HG02610 (cell line): ENCODE data around the gene MARCKSL1.
"Not testable (repeated sequence)": the region's sequence is repeated elsewhere in the genome, so short reads cannot be mapped to it uniquely, and the experiment has no call there.

Experiments
- ATAC-seq: cut with Tn5 transposase; IDR thresholded peaks from one replicate; pipeline ENCODE4 v1.9.1; 2021; ENCODE audit warnings: mild to moderate bottlenecking, moderate library complexity; ENCODE audit not compliant: unreplicated experiment

MARCKSL1 gene

DNA sequence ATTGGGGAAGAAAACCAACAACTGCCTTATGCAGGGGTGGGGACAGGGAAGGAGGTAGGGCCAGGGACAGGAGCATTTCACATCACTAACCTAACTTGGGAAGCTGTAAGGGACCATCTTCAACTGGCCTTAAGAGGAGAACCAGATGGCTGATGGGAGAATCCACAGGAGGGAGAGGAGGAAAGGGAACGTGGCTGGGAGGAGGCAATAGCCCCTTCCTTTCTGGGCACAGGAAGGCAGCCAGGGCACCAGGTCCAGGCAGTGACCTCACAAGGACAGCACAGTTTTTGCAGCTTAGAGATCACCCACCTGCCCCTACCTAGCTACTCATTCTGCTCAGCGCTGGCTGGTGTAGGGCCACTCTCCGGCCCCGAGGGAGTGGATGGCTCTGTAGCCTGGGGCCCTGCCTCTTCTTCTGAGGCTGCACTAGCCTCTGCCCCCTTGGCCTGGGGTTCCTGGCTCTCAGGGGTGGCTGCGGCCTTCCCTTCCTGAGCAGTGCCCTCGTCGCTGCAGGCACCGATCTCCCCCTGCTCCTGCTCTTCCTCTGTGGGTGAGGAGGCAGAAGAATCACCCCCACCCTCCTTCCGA is 1.7 kb downstream of the MARCKSL1 start:
- no peak for ATAC-seq

DNA sequence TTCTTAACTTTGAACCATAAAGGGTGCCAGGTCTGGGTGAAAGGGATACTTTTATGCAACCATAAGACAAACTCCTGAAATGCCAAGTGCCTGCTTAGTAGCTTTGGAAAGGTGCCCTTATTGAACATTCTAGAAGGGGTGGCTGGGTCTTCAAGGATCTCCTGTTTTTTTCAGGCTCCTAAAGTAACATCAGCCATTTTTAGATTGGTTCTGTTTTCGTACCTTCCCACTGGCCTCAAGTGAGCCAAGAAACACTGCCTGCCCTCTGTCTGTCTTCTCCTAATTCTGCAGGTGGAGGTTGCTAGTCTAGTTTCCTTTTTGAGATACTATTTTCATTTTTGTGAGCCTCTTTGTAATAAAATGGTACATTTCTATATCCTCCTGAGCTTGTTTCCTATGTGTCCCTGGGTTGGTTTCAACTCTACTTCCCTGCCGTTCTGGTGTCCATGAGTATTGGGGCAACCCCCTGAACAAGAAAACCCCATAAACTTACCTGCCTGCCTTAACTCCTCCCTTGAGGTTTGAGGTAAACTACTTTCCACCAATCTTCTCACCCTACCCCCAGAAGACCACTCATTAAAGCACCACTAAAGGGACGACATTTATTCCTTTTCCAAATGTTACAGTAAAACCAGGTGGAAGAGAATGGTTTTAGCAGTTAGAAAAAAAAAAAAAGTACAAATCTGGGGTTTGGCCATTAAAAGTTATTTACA is 2.6 kb downstream of the MARCKSL1 start:
- no peak for ATAC-seq

DNA sequence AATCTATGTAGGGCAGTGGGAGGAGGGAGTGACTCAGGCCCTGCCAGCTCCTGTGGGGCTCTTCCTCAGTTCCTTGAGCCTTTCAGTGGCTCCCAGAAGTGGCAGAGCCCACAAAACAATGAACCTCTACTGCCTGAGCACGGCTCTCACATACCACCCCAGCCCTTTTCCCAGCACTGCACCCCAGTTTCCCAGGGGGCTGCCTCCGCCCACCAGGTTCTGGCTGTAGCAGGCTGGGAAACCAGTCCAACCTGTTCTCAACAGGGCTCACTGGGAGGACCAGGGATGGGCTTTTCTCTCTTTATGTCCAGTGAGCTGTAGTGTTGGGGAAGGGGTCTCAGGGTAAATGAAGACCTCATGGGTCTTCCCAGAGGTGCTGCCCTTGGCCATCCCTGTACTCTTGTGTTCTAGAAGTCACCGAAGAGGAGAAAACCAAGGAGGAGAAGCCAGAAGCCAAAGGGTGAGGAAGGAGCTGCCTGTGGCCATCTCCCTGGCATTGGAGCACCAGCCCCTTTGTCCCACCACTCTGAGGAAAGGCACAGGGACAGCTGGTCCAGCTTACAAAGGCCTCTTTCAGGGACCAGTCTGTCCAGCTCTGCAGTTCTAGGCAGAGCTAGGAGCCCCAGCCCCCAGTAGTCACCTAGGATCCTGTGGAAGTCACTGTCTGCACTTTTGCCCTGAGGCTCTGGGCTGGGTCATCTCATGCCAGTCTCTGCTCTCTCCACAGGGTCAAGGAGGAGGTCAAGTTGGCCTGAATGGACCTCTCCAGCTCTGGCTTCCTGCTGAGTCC is 3.5 kb downstream of the MARCKSL1 start:
- ATAC-seq = no peak

DNA sequence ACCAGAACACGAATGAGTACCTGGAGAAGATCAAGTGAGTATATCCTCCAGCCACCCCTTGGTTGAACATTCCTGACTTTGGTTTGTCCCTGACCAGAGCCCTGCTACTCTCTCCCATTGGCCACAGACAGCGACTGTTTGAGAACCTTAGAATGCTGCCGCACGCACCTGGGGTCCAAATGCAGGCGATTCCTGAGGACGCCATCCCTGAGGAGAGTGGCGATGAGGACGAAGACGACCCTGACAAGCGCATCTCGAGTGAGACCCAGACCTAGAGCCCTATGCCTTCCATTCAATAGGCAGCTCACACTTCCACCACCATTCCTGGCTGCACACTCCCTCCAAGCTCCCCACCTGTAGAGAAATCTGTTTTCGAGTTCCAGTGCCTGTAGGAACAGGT is 4.5 kb downstream of the MARCKSL1 start:
- ATAC-seq = no peak

DNA sequence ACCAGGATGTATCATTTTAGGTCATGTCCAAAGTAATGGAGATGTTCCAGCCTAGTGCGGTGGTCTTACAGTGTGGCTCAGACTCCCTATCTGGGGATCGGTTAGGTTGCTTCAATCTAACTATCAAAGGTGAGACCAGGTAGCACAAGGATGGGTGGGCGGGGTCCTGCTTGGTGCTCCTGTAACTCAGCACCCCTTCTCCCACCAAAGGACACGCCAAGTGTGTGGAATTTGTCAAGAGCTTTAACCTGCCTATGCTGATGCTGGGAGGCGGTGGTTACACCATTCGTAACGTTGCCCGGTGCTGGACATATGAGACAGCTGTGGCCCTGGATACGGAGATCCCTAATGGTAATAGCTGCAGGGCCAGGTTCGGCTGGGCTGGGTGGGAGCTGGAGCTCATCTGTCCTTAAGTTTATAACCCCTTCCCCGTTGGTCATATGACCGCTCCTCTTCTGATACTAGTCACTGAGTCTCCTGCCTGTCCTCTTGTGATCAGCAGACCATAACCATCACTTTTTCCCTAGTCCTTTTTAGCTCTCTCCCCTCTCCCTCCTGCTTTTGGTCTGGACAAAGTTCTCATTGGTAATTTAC is 5.4 kb downstream of the MARCKSL1 start:
- no peak for ATAC-seq

DNA sequence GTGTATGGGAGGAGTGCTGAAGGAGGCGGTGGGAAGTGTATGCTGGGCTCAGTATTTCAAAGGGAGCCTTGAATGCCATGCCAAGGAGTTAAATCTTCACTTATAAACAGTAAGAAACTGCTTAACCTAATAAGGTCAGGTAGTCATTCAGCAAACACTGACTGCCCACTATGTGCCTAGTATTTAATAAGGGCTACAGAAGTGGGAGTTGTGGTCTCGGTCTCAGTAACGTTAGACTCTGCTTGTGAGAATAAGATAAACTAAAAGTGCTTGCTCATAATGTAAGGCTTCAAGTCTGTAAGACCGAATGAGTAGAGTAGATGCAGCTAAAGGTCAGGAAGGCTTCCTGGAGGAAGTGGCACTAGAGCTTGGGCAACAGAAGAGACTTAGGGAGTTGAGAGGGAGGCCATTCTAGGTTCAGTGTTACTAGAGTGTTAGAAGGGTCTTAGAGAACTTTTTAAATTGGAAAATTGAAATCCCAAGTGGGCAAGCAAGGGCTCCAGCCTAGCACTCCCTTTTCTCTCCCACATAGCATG is 6.0 kb downstream of the MARCKSL1 start:
- ATAC-seq = no peak

DNA sequence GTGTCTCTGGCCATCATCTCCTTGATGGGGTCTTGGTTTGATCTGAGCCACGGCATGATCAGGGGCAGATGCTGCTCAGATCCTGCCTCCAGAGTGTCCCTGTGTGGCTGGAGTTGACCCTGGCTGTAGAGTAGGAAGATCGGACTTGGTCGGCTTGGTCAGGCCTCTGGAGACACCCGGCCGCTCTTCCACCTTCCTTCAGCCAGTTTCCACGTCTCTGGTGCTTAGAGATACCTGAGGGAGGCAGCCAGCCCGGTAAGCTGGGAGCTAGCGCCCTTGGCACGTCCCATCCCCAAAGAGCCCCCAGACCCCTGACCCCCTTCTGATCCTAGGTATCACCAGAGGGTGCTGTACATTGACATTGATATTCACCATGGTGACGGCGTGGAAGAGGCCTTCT is 8.8 kb downstream of the MARCKSL1 start:
- ATAC-seq = no peak

DNA sequence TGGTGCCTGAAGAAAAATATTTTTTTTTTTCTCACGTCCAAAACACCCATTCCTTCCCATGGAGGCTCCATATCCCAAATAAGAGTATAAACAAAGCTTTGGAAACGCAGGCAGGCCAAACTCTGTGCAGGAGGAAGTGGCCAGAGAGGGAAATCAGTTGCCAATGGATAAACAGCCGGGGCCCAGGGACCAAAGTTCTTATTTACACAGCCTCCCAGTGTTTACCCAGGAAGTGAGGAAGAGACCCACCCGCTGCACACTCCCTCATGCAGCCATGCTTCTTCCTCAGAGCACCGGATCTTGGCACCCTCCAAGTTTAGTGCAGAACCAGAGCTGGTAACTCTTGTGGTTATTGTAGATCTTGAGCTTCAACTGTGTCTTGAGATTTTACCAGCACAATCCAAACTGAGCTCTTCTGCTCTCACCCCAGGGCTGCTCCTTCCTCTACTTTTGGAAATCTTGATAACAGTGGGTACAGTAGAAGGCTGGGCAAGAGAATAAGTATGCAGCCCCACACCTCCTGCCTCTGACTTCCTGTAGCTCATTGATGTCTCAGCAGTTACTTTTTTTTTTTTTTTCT is 14.2 kb downstream of the MARCKSL1 start:
- ATAC-seq = no peak

DNA sequence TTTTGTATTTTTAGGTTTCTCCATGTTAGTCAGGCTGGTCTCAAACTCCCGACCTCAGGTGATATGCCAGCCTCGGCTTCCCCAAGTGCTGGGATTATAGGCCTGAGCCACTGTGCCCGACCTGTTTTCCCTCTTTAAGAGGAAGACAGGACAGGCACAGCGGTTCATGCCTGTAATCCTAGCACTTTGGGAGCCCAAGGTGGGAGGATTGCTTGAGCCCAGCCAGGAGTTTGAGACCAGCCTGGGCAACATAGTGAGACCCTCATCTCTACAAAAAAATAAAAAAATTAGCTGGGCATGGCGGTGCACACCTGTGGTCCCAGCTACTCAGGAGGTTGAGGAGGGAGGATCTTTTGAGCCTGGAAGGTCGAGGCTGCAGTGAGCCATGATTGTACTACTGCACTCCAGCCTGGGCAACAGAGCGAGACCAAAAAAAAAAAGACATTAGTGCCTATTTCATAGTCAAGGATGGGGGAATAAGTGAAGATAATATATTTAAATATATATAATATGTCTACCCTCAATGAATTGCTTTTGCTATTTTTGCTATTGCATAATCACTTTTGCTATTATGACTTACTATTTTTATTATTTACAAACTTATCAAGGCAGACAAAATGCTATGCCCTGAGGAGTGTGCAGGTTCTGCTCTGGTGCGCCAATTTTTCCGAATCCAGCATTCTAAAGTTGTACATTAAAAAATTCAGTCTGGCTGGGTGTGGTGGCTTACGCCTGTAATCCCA is 17.7 kb downstream of the MARCKSL1 start:
- no peak for ATAC-seq

DNA sequence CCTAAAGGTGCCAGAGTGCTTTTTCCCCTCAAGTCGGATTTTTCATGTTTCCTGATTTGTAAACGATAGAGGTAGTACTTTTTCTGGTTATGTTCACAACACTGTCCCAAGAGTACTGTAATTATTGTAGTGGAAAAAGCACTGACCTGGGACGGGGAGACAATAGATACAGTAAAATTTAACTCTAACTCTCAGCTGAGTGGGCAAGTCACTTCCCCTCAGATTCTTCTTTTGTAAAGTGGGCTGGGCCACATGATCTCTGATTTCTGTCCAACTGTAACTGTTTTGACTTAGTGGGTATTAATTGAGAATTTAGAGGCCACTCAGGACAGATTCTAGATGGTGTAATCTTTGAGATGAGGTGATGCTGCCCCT is 19.1 kb downstream of the MARCKSL1 start:
- ATAC-seq = no peak

DNA sequence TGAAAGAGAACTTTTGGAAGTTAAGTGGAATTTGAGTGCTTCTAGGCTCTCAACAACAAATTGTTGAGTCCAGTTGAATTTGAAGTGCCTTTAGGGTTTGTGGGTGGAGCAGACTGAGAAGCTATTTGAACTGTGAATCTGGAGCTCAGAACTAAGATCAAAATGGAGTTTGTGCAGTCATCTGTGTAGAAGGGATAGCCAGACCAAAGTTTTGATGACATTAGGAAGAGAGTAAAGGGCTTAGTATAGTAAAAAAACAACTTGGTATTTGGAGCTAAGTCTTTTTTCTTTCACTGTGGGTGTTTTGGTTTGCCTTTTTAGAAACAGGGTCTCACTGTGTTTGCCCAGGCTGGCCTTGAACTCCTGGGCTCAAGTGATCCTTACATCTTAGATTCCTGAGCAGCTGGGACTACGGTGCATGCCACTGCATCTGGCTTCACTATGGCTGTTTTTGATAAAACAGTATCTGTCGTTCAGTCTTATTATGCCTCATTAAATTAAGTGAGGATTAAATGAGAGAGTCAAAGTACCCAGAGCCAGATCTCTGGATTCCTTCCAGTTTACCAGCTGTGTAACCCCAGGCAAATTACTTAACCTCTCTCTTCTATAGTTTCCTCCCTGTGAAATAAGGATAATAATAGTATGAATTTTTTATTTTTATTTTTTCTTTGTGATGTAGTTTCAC is 24.2 kb downstream of the MARCKSL1 start:
- ATAC-seq = no peak

DNA sequence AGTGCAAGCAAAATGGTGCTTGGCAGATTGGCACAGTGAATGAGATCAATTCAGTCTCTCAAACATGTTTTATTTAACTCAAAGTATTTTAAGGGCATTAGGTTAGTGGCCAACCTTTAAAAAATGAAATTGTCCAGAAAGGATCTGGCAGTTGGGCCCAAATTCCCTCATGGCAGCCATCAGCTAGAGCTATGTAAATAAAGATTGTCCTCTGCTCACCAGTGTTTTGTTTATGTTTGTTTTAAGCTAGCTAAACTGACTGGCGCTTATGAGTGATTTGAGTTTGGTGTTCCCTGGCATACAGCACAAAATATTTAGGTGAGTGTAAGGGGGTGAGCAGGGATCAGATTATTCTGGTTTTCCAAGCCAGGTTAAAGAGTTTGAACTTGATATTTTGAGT is 26.1 kb downstream of the MARCKSL1 start:
- no peak for ATAC-seq

DNA sequence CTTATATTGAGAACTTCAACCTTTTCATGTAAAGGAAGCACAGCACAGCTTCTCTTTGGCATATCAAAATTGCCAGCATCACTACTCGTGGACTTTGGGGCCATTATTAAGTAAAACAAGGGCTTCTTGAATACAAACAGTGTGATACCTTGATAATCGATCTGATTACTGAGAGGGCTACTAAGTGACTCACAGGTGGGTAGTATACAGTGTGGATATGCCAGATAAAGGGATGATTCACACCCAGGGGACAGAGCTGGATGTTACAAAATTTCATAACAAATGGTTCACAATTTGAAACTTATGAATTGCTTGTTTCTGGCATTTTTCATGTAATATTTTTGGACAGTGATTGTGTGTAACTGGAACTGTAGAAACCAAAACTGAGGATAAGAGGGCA is 28.7 kb downstream of the MARCKSL1 start:
- no peak for ATAC-seq

DNA sequence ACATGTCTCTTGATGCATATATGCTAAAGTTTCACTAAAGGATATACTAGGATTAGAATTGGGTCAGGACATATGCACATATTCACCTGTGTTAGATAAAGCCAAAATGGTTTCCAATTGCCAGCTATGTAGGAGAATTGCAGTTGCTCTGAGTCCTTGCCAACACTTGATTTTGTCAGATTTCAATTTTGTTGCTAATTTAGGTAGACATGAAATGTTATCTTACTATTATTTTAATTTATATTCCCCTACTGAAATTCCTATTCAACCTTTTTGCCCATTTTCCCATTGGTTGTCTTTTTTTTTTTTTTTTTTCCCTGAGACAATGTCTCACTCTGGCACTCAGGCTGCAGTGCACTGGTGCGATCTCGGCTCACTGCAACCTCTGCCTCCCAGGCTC is 30.7 kb downstream of the MARCKSL1 start:
- no peak for ATAC-seq

DNA sequence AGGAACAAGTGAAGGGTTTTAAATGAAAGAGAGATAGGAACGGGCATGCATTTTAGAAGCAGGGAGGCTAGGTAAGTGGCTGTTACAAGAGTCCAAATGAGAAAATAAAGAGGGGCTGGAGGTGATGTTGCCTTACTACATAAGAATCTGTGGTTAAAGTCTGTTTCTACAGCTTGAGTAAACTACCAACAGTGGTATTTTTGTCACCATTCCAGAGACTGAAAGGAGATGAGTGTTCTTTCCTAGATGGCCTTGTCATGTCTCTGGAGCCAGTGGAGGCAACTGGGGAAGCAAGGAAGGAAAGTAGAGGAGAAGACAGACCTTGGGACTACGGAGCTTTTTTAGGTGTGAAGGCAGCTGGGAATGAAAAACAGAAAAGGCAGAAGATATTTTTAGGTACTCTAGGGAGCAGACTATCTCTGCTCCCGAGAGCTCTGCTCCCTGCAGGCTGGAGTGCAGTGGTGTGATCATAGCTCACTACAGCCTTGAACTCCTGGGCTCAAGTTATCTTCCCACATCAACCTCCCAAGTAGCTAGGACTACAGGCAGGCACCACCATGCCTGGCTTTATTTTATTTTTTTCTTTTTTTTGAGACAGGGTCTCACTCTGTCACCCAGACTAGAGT is 31.9 kb downstream of the MARCKSL1 start:
- no peak for ATAC-seq

DNA sequence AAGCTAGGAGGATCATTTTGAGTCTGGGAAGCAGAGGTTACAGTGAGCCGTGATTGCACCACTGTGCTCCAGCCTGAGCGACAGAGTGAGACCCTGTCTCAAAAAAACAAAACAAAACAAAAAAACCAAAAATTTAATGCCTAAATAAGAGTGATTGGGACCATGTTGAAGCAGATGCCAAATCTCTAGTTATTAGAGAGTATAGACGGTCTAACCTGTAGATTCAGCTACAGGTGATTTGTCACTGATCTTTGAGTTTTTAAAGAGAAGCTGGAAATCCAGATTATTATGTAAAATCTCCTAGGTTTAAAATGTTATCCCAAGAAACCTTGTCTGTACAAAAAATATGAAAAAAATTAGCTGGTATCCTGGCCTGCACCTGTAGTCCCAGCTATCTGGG is 32.7 kb downstream of the MARCKSL1 start:
- no peak for ATAC-seq

DNA sequence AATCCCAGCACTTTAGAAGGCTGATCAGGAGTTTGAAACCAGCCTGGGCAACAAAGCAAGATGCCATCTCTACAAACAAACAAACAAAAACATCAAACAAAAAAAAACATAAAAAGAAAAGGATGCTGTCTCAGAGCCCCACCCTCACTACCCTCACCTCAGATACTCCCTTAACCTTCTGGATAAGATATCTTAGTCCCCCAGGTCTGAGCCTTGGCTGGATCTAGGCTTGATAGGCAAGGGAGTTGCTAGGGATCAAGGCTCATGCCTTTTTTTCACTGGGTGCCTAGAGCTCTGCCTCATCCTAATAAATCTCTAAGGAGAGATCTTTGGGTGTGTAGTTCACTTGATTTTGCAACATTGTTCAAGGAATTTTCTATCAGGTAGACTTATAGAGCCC is 36.7 kb downstream of the MARCKSL1 start:
- ATAC-seq = no peak

DNA sequence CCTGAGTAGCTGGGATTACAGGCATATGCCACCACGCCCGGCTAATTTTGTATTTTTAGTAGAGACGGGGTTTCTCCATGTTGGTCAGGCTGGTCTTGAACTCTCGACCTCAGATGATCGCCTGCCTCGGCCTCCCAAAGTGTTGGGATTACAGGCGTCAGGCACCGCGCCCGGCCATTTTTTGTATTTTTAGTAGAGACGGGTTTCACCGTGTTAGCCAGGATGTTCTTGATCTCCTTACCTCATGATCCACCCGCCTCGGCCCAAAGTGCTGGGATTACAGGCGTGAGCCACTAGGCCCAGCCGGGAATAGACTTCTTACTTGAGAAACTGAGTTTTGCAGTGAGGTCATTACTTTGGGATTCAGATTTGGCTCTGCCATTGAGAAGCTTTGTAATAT is 37.8 kb downstream of the MARCKSL1 start:
- not testable (repeated sequence) for ATAC-seq

DNA sequence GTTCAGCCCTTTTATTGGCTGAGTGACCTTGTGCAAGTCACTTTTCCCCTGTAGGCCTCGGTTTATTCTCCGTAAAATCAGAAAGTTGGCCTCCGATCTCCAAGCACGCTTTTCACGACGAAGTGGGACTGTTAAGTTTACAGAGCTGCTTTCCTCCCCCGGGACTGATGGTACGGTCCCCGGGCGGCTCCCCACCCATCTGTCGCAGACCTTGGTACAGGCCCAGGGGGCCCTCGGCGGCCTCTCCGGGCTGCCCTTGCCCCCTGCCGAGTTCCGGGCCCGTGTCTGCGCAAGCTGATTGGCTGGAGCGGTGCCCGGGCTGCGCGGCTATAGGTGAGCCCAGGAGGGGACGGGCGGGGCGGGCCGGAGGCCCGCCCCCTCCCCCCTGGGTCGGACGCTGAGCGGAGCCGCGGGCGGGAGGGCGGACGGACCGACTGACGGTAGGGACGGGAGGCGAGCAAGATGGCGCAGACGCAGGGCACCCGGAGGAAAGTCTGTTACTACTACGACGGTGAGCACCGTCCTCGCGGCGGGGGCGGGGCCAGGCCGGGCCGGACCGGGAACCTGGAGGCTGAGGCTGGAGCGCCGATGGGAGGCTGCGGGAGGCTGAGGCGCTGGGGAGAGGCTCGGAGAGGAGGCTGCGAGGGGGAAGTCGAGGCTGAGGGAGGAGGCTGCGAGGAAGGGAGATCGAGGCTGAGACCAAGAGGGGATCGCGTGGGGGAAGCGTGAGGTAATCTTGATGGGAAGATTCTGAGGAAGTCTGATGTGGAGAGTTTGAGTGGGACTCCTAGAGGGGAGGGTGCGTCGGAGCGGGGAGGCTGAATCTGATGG is 44.1 kb downstream of the MARCKSL1 start, which contains the start of gene HDAC1:
Gene HDAC1 (plus strand): TSS at position 376 of the 831 bp plus-strand sequence. CDS start 87 bp downstream, at position 463.
- peak; percentile 97 for ATAC-seq
